Lower leg skin (tissue), 4 donors: ENCODE results near the gene CAMTA2. TPM values are rescaled to one million over a fixed set of nuclear protein-coding genes. Genes with fewer than 3 reads are reported as not detected.

ENCODE experiments used
- DNase-seq, 2 donors: peaks; one replicate each; pipeline ENCODE4 v3.0.0-alpha.2; 2019; ENCODE audit warnings: low spot score in 2 of 2
- H3K4me3 ChIP-seq: fragments of 200-600 bp; sonication (generic); 2 replicates; pipeline ENCODE4 v1.5.1; 2017; ENCODE audit warnings: mild to moderate bottlenecking, low read depth; ENCODE audit not compliant: poor library complexity, severe bottlenecking
- CTCF ChIP-seq, 3 donors: fragments of 450-650 bp; IDR thresholded peaks; one replicate each; pipeline ENCODE4 v1.5.1; 2016; ENCODE audit warnings: antibody characterized with exemption in 3 of 3, mild to moderate bottlenecking in 3 of 3, moderate library complexity in 2 of 3
- POLR2A ChIP-seq, 2 donors: fragments of 450-650 bp; IDR thresholded peaks; one replicate each; pipeline ENCODE4 v1.6.1; 2016 to 2017; ENCODE audit warnings: antibody characterized with exemption in 2 of 2, mild to moderate bottlenecking in 1 of 2, moderate library complexity in 1 of 2
- WGBS, 2 donors: methylation state at CpG; one replicate each; pipeline ENCODE4 v1.1.5; 2018; 5-methylcytosine and 5-hydroxymethylcytosine counted together
- intact Hi-C: fragments of 100-400 bp; cut with DNase I; formaldehyde crosslinking; loops from one replicate; pipeline ENCODE4 v1.15.0; 2023; ENCODE audit warnings: low total_unique reads
- total RNA-seq, 4 donors: library from RNA; depleted of rRNA; stranded (reverse); fragments of >200 nt; gene quantifications; one replicate each; pipeline ENCODE4 v1.1.0, GENCODE V29; 2016

CAMTA2 gene
- total RNA-seq, 4 donors from 2014 or later = 21.7 to 35.3 (median 30.6) TPM

DNA sequence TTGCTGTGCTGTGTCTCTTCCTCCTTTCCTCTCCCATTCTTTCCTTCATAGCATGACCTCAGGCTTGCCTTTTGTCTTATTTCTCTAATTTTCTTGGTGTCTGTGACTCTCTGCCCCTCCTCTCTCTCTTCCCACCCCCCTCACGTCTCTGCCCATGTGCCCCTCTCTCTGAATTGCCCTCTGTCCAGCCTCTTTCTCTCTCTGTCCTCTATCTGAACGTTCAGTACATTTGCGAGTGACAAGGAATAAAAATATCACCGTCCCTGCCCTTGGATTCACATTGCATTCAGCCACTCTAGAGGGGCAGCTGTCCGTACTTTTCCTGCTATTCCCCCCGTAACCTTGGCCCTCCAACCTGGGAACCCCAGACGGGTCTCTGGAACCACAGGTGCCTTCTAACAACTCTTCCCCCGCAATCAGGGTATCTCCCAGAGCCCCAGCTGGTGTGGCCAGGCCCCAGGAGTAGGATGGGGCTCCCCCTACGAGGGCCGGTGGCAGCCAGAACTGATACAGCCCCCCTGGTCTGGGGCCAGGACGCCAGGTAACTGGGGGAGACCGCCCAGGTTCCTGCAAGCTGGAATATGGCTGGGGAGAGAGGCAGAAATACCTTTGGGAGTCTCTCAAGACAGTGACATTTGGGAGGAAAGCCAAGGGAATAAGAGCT lies 12.1 kb upstream of the CAMTA2 start:
- no peak for DNase-seq
- 69 to 73% methylated on average over 12 of the region's 12 CpGs for WGBS, 2 donors
- intact Hi-C loops = loop anchor here (5.0 kb wide), 1 partner anchor 92 kb away; no protein-coding TSS in a partner anchor
- TF ChIP-seq CTCF (IDR thresholded peaks at IDR 0.05) = no peak
- no peak for TF ChIP-seq POLR2A (IDR thresholded peaks at IDR 0.05)
- no peak overlapping the region for H3K4me3 ChIP-seq

DNA sequence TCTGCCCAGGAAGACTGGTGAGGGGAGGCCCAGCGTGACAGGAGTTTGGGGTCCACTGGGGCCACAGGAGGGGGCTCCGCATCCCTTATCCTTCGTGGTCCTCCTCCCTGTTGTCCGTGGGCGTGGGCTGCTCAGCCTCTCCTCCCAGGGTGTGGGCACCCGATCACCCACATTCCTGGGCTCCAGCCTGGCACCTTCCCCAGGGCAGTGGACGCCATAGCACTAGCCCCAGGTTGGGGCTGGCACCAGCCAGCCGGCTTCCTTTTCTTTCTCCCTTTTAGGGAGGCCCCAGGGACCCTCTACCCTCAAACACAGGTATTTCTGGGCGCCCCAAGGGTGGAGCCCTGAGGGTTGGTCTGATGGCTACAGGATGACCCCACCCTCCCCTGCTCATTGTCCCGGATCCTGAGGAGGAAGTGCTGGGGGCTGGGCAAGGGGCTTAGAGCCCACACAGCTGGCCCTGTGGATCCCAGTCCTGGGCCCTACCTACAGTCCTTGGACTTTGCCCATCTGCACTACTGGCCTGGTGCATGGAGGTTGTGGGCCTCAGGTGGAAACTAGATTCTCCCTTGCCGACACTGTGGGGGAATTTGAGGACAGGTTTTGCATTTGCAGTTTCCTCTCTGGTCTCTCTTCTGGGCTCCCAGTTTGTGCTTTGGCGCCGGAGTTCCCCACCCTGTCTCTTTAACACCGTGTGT lies 11.4 kb upstream of the CAMTA2 start:
- intact Hi-C loops = loop anchor here (5.0 kb wide), 1 partner anchor 92 kb away; no protein-coding TSS in a partner anchor
- WGBS, 2 donors = 11 to 13% methylated on average over 14 of the region's 14 CpGs
- DNase-seq = peak; percentile 22 to 87
- peak overlapping the region; percentile 87 for H3K4me3 ChIP-seq
- TF ChIP-seq POLR2A (IDR thresholded peaks at IDR 0.05) = no peak
- TF ChIP-seq CTCF (IDR thresholded peaks at IDR 0.05) = no peak

GRCh38 chr17:4998027-4998731 lies 10.7 kb upstream of the CAMTA2 start:
- TF ChIP-seq CTCF (IDR thresholded peaks at IDR 0.05) (no peak), POLR2A (IDR thresholded peaks at IDR 0.05) (no peak)
- DNase-seq = peak in 1 of 2 donors; percentile 92
- WGBS, 2 donors = 1% methylated on average over 34 to 39 of the region's 55 CpGs
- intact Hi-C loops = loop anchor here (5.0 kb wide), 1 partner anchor 91 kb away; no protein-coding TSS in a partner anchor
- H3K4me3 ChIP-seq = peak overlapping the region; percentile 87

GRCh38 chr17:4997302-4998026 lies 10.0 kb upstream of the CAMTA2 start, which contains the start of the genes INCA1 and KIF1C:
Gene INCA1 (minus strand): TSS chr17:4997522. CDS start chr17:4994437, 3,085 bp downstream.
Gene KIF1C (plus strand): TSS chr17:4997950. CDS start chr17:5000247, 2,297 bp downstream.
- no peak for TF ChIP-seq CTCF (IDR thresholded peaks at IDR 0.05)
- TF ChIP-seq POLR2A (IDR thresholded peaks at IDR 0.05) = no peak
- peak; percentile 87 to 98 for DNase-seq
- WGBS, 2 donors = 0 to 1% methylated on average over 33 to 48 of the region's 93 CpGs
- intact Hi-C loops = loop anchor here (5.0 kb wide), 1 partner anchor 90 kb away; no protein-coding TSS in a partner anchor
- peak within 1 kb of the TSS; percentile 87 for H3K4me3 ChIP-seq

DNA sequence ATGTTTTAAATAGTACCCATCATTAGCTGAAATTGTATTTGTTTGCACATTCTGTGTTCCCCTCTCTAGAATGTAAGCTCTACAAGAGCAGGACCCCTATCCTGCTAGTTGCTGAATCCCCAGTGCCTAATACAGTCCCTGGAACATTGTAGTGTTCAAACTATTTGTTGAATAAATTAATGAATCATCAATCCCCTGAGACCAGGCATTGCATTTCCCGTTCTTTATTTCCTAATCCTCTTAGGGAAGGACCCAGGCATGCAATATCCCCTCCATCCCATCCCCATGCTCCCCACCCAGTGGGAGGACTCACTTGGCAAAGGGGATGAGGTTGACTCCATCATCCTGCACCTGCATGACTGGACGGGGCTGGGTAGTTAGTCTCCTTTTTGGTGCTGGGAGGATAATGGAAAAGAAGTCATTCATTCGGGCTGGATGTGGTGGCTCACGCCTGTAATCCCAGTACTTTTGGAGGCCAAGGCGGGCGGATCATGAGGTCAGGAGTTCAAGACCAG lies 6.7 kb upstream of the CAMTA2 start:
- 83 to 85% methylated on average over 6 of the region's 6 CpGs for WGBS, 2 donors
- H3K4me3 ChIP-seq = no peak overlapping the region
- intact Hi-C loops = no loop called here
- TF ChIP-seq POLR2A (IDR thresholded peaks at IDR 0.05) = no peak
- TF ChIP-seq CTCF (IDR thresholded peaks at IDR 0.05) = no peak
- DNase-seq = no peak
